Measurements from ENCODE around the gene TMEM115.
"Not testable (repeated sequence)": the region's sequence is repeated elsewhere in the genome, so short reads cannot be mapped to it uniquely, and the experiment has no call there.

The TMEM115 gene

DNA sequence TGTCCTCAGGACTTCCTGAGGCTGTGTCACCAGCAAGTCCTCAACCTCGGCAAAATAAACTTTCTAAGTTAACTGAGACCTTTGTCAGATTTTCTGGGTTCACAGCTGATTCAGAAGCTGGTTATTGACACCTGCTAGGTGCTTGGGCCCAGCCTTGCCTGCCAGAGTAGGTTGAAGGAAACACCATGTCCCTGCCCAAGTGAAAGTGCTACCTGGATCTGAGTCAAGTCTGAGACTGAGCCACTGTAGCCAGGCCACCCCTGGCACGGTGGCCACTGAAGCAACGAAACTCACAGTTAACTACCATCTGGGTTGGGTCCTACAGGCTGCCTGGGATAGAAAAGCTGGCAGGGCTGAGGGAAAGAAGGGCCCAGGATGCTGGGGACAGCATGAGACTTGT lies 45.0 kb downstream of the TMEM115 start:
- DNase-seq, result no peak

DNA sequence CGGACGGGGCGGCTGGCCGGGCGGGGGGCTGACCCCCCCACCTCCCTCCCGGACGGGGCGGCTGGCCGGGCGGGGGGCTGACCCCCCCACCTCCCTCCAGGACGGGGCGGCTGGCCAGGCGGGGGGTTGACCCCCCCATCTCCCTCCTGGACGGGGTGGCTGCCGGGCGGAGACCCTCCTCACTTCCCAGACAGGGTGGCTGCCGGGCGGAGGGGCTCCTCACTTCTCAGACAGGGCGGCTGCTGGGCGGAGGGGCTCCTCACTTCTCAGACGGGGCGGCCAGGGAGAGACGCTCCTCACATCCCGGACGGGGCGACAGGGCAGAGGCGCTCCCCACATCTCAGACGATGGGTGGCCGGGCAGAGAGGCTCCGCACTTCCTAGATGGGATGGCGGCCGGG lies 47.3 kb downstream of the TMEM115 start:
- DNase-seq, result not testable (repeated sequence)

Data from NCI-H82 (cell line).